T1000 (cell line): Measurements from ENCODE around the gene P2RY10.
"Not testable (repeated sequence)": the region's sequence is repeated elsewhere in the genome, so short reads cannot be mapped to it uniquely, and the experiment has no call there.

Experiments
- DNase-seq: peaks from one replicate; lab custom pipeline; 2025; ENCODE audit warnings: mixed read lengths; lab: John Stamatoyannopoulos, UW

P2RY10 gene, protein sequence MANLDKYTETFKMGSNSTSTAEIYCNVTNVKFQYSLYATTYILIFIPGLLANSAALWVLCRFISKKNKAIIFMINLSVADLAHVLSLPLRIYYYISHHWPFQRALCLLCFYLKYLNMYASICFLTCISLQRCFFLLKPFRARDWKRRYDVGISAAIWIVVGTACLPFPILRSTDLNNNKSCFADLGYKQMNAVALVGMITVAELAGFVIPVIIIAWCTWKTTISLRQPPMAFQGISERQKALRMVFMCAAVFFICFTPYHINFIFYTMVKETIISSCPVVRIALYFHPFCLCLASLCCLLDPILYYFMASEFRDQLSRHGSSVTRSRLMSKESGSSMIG

DNA sequence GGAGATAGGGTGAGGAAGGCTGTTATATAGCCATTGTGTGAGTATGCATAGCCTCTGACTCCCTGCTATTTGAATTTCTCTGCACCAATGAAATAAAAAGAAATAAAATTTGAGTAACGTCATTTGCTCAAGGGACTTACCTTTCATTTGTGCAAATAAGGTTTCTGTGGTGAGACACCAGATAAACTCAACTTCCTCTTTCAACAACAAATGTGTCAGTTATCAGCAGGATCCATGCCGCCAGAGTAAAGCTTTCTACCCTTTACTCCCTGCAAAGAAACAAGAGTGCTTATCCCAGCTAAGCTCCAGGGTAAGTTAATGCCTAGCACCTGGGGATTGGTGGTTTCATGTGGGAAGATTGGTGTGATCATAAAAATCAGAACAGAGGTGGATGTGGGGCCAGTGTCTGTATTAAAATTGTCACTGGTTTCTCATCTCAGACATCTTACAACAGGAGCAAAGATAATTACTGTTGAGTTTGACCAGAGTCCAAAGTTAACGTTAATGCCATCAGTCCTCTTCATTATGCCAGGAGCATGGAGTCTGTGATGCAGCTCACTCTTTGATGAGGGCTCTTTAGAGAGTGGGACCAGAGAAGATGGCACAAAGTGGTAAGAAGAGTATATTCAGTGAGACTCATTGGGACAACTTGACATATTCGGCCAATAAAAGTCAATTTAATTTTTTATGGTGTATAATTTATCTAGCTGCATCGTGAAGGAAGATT is at the start of gene P2RY10:
Gene P2RY10, plus strand, starts transcription at position 206 of the 727 bp plus-strand sequence. CDS start 15,130 bp downstream, outside the sequence.
- no peak for DNase-seq

DNA sequence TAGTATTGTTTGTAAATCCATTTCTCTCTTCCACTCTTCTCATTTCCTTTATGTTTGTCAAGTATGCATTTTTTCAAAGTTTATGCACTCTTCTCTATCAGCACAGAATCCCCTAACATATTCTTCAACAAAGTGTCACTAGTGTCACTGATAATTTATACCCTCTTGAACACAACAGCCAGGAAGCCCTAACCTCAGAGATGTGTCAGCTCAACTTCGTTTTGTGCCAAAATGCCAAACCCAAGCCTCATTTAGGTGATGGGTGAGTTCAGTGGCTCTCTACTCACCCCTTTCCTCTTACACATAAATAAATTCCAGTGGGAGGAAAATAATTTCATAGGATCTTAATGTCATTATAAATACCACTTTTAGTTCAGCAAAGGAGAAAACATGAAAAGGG is 22.4 kb upstream of the P2RY10 start:
- DNase-seq, result no peak

DNA sequence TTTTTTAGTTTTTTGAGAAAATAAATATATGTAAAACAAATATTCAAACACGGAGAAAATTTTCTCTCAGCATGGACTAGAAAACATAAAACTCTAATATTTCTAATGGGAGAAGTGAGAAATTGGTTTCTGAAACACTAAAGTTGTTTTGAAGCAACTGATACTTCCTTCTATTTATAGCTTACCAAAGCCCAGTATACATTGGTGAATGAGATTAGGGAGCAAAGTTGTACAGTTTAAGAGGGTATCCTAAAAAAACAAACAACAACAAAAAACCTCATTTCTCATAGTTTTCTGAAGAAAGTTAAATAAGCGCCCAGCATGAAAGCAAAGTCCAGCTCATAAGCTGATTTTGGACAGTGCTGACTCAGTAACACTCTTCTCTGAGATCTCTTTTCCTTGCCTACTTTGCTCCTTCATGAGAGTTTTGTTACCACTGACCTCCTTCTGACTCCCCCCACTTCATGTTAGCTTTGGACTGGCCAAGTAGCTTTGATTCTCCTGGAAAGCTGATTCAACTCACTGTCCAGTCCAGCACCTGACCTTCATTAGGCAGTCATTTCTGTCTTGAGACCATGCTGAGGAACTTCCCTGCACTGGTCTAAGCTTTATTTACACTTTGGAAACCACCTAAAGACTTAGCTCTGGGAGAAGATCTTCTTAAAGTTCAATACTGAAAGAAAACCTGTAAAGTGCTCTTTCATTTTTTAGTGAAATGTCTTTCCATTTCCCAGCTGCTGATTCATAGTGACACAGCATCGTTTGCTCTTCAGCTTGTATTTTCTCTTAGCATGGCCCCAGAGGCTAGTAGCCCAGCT is 21.8 kb upstream of the P2RY10 start:
- DNase-seq, result no peak

DNA sequence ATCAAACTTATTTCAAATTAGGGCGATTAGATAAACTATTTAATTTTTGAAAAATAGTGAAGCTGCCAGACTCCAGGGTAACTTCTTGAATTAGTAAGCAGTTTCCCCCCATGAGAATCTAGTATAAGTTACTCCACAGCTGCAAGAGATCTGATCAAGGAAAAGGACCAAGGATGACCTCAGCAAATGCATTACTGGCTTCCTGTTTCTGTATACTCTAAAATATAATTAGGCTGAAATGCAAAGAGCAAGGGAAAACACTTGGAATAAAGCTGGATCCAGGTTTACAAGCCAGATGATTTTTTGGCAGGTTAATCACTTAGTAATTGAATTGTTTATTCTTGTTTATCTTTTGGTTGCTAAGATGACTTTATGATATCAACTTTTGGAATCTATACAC is 13.4 kb upstream of the P2RY10 start:
- no peak for DNase-seq

DNA sequence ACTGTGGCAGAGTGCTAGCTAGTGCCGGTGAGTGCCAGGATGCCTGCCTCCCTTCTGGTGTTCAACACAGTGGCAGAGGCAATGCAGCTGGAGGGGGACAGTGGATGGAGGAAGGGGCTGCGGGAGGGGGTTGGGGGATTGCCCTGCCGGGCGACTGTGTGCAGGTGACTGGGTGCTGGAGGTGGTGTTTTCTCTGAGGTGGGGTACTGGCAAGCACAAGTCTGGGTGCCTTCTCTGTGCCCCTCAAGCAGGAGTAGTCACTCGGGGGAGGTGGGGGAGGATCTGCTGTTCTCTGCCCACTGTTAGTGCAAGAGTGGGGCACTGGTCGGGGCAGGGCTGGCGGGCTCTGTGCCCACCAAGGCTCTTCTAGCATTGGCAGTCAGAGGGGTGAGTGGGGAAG is 10.3 kb upstream of the P2RY10 start:
- DNase-seq, result no peak

DNA sequence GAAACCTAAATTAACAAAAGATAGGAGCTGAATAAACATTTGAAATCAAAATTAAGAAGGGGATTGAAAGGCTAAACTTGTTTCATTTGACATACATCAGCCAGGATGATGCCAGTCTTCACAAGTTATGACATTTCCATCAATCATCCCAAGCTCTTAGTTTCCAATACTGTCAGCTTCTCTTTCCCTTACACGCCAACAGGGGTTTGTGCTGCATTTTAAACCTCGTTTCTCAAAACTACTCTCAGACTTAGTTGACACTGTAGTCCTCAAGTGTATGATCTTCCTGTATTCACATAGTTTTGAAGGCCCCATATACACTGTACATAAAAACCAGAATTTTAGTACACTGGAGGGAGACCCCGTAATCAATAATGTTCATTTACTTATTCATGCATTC is 840 bp upstream of the P2RY10 start:
- no peak for DNase-seq

DNA sequence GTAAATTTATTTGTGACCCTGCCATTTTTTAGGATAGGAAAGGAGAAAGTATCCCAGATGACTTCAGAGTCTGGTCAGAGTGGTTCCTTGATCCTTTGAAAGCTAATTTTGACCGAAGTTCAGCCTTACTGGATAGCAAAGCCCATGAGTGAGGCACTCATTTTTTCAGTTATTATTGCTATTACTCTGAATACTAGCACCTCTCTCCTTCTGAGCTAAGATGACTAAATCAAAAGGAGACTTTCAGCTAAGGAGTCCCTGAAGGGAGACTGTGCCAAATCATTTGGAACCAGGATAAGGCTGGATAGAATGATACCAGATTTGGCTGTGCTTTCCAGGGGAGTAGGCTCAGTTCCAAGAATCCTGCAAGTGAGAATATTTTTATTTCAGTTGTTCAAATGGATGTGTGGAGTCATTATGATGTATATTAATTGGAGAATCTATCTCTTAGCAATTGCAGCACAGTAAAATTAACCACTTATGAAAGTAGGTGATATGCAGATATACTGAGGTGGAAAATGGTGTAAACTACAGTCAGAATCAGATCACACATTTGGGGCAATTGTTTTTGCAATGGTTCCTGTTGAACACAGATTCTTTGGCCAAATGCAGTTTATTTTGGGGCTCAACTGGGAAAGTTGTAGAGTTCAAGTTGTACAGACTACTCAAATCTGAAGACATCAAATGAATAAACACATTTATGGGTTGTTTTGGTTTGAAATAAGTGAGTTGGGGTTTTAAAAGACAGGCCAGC is 1.2 kb downstream of the P2RY10 start:
- DNase-seq, result no peak

DNA sequence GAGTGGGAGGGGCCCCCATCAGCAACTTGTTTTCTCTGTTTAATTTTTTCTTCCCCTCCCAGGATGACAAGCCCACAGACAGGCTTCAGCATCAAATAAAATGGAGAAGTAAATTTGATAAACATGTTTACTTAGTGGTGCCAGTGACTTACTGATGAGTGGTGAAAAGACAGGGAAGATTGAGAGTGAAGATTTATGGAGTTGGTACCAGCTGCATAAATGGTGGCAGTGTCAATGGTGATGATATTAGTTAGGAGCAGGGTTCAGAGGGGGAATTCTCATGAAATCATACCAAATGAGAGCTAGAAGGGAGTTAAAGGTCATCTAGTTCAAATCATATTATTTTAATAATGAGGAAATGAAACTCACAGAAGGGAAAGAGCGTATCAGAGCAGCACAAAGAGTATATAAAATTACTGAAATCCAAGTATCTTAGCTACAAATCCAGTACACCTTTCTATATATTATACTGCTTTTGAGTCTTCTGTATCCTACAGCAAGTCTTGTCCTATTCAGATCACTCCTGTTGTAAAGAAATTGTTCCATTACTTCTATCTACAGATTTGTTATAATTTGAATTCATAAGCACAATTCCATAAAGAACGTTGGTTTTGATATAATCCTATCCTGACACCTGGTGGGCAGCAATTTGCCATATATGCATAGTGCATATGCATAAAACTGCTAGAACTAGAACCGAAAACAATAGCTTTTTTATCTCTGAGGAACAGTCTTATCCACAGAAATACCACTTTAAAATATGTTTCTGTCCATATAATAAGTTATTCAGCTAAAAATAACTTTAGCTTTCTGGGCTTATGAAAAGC is 5.0 kb downstream of the P2RY10 start:
- DNase-seq, result no peak

DNA sequence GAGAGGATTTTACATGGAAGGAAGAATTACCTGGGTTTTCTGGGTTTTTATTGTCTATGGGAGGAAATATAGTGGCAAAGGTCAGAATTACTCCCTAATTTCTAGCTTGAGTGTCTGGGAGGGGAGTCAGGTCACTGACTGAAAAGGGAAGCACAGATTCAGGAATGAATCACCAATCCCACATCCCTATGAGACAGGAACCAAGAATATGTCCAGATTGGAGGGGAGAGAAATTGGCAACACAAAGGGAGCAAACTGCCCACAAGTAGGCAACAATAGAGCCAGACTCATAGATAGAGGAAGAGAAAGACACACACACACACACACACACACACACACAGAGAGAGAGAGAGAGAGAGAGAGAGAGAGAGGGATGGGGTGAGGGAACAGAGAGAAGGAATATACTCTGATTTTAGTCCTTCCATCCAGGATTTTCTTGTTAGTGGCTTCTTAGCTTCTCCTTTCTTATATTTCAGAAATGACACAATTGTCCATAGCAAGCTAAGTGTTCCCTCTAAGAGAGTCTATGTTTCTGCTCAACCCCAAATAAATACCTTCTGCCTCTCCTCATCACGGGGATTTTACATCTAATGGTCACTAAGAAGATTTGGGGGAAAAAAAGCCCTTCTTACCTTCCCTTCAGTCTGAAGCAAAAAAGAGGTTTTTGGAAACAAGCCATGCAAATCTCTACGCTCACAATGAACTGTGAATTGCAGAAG is 12.0 kb downstream of the P2RY10 start:
- DNase-seq, result no peak

DNA sequence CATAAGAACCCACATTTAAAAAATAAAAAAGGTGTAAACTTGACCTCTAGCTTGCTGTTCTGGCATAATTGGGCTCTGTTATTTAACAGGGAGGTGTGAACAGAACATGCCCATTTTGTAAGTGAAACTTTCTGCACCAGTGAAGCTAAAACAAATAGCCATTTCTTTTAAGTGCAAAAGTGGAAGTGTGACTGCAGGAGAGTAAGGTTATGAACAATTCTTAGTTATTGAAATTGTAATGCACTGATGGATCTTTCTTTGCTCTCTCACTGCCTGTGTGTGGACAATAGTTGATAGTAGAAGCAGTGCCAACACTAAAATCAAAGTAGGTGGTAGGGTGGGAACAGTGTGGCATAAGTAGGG is 12.6 kb downstream of the P2RY10 start:
- DNase-seq, result no peak

DNA sequence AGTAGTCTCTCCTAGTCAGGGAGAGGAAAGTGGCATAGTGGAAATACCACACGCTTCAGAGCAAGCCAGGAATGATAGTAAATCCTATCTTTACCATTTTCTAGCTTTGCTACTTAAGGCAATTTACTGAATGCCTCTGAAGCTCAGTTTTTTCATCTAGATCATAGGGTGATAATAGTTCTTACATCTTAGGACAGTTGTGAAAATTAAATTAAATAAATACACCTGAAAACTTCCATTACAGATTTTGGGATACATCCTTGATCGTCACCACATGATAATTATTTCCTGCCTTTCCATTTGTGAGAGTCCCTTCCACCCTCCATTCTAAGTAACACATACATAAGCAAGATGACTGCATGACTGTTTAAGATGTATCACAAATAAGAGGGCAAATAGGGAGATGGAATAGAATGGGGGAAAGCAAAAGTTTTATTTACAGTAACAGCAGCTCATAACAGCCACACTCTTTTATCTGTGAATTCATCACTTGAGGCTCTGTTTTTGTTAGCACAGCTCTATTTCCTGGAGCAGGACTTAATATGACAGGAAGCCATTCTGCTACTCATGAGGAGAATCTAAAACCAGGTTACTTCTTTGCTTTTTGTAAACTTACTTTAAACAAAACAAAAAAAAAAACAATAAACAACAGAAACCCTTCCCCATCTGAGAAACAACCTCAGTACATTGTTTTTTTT is 13.4 kb downstream of the P2RY10 start:
- DNase-seq, result no peak

DNA sequence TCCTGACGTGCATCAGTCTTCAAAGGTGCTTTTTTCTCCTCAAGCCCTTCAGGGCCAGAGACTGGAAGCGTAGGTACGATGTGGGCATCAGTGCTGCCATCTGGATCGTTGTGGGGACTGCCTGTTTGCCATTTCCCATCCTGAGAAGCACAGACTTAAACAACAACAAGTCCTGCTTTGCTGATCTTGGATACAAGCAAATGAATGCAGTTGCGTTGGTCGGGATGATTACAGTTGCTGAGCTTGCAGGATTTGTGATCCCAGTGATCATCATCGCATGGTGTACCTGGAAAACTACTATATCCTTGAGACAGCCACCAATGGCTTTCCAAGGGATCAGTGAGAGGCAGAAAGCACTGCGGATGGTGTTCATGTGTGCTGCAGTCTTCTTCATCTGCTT is 15.7 kb downstream of the P2RY10 start:
- DNase-seq, result no peak

DNA sequence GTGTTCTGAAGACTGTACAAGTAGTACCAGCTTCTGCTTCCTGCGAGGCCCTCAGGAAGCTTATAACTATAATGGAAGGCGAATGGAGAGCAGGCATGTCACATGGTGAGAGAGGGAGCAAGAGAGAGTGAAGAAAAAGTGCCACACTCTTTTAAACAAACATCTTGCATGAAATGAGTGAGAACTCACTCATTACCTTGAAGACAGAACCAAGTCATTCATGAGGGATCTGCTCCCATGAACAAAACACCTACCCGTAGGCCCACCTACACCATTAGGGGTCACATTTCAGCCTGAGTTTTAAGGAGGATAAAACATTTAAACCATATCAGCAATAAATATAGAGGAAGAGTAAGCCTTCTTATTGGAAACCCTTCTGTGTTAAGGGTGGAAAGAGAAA is 19.4 kb downstream of the P2RY10 start:
- DNase-seq, result no peak

DNA sequence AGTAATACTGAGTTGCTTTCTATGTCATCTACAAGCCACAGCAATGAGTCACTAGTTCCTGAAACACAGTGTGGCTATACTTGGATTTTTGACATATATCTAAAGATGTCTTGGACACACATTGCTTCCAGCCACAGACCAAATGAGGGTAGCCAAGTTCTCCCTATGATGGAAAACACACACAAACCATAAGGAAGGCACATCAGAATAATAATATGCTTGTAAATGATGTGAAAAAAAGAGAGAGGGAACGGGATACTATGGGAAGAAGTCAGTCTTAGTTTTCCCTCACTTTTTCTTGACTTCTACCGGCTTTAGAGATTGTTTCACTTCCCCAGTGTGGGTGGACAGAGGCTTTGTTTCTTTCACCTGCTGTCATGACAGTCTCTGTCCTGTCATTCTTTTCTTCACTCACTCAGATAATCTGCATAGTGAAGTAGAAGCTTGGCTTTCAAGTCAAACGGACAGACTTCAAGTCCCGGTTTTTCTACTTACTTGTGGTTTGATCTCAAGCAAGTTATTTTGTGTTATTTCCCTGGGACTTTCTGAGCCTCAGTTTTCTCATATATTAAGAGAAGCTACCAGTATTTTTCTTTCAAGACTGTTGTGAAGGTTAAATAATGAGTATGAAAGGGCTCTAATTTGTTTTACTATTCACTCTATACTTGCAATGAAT is 34.7 kb downstream of the P2RY10 start:
- no peak for DNase-seq

DNA sequence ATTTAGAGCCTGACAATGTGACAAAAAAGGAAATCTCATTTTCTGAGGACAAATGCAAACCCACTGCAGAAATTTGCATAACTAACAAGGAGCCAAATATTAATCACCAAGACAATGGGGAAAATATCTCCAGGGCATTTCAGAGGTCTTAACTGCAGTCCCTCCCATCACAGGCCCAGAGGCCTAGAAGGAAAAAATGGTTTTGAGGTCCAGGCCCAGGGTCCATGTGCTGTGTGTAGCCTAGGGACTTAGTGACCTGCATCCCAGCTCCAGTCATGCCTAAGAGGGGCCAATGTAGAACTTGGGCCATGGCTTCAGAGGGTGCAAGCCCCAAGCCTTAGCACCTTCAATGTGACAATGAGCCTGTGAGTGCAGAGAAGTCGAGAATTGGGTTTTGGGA is 44.2 kb downstream of the P2RY10 start:
- DNase-seq, result no peak

DNA sequence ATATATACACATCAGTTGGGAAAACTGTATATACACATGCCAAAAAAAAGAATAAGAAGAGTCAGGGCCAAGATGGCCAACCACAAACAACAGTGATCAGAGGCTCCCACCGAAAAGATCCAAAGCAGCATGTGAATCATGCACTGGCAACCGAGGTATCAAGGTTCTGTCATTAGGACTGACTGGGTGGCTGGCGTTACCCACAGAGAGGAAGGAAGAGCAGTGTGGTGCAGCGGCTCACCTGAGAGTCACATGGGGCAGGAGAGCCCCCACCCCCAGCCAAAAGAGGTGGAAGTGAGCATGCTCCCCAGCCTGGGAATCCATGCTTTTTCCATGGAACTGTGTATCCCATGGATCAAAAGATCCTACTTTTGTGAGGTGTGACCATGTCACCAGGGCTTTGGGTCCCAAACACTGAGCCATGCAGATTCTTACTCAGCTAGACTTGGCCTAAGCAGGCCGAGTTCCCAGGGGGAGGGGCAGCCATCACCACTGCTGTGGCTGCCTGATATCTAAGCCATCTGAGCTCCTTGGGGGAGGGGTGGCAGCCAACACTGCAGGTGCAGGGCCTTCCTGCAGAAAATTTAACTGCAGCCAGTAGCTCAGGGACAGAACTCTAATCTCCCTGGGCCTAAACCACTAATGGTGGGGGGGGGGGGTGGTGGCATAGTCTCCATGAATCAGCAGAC is 52.8 kb downstream of the P2RY10 start:
- DNase-seq, result no peak

DNA sequence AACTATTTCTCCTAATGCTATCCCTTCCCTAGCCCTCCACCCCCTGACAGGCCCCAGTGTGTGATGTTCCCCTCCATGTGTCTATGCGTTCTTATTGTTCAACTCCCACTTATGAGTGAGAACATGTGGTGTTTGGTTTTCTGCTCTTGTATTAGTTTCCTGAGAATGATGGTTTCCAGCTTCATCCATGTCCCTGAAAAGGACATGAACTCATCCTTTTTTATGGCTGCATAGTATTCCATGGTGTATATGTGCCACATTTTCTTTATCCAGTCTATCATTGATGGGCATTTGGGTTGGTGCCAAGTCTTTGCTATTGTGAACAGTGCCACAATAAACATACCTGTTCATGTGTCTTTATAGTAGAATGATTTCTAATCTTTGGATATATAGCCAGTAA is 62.3 kb downstream of the P2RY10 start:
- DNase-seq, result not testable (repeated sequence)
